GM18519 (cell line): ENCODE results near the gene RAB8A.
"Not testable (repeated sequence)": the region's sequence is repeated elsewhere in the genome, so short reads cannot be mapped to it uniquely, and the experiment has no call there.

Experiments
- ATAC-seq: cut with Tn5 transposase; IDR thresholded peaks from one replicate; pipeline ENCODE4 v1.9.1; 2021; ENCODE audit warnings: mild to moderate bottlenecking, moderate library complexity; ENCODE audit not compliant: unreplicated experiment, low FRiP score

RAB8A gene

DNA sequence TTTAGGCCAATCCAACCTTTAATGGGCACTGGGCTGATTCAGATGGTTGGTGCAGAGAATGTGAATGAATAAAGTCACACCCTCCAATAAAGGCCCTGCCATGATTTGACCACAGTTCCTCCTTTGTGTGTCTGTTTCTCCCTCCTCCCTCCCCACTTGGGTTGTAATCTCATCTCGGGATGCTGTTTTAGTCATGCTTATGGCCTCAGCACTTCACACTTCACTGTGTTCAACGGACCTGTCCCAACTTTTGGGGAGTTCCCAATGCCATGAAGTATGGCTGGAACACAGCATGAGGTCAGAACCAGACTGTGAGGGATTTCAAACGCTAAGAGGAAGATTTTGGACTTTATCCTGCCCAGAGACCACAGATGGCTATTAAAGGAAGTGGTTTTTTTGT lies 5.6 kb upstream of the RAB8A start:
- ATAC-seq = no peak

DNA sequence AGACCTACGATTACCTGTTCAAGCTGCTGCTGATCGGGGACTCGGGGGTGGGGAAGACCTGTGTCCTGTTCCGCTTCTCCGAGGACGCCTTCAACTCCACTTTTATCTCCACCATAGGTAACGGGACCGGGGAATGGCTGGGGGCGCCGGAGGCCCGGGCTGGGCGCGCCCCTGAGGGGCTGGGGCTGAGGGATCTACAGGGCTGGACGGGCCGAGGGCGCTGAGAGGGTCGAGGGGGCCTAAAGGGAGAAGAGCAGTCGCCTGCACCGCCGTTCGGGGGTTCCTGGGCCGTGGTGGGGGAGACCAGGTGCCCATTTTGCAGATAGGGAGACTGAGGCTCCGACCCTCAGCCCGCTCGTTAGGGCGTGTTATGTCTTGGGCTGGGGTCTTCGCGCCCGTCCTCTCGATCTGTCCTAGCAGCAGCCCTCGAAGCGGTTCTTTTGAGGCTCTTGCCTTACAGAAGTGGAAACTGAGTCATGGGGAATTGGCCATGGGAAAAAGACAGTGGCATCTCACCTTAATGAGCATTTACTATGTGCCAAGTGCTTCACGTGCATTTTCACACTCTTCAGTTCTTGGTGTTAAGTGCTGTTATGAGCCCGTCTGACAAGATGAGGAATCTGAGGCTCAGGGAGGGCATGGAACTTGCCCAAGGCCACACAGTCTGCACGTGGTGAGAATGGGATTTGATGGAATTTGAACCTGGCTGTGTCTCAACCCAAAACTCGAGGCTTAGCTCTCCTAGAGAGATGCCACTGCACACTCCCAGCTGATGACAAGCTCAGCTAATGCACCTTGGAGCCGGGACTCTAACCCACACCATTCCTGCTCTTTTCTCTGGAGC lies 442 bp downstream of the RAB8A start:
- ATAC-seq = no peak

DNA sequence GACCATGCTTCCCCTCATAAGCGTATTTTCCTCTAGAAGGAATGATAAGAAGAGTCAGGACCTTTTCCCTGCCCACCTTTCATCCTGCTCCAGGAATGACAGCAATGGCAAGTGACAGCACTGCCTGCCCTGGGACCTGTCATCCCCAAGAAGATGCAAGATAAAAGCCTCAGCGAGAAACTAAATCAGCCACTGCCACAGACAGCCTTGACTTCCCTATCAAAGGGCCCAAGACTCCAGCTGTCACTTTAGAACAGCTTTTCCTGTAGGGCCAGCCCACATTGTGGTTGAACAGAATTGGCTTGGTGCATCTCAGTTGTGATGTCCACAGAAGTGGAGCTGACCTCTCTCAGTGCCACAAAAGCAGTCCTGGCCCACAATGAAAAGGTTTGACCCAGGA lies 1.1 kb downstream of the RAB8A start:
- no peak for ATAC-seq

DNA sequence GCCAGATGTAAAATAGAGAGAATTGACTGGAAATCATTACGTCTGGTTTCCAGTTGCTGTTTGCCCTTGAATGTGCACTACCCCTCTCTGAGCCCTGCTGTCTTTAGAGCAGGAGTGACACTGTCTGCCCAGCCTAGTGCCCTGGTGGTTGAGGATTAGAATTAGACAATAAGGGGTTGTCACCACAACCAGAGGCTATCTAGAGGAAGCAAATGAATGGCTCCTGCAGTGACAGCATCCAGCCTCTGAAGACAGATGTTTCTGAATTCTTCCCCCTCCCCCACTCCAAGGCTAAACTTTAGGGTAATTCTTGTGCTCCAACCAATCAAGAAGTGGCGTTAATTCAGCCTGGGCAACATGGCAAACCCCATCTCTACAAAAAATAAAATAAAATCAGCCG lies 2.0 kb downstream of the RAB8A start:
- no peak for ATAC-seq

DNA sequence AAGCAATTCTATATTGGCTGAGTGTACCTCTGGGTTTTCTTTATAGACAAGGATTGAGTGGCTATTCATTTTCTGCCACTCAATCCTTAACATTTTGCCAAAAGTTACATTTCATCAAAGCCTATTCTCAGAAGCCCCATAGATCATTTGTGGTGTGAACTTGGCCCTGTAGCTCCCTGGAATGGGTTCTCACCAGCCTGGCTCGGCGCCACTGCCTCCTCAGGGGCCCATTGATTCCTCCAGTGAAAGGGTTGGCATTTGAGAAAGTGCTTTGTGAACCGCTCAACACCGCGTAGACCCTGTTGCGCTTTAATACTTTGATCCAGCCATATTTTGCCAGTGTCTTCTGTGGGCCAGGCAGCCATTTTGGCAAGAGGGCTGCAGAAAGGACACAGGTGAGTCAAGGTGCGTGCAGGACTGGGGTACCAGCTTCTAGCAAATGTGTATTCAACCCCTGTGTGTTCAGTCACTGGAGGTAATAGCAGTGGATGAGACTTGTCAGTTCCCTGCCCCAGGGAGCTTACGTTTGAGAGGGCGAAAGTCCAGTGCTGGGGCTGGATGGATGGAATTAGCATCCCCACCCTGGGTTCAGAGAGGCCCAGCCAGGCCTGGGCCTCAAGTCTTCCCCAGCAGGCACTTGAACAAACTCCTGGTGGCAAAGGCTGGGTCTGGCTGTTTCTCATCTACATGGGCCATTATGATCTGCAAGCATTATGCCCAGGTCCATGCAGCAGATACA lies 3.8 kb downstream of the RAB8A start:
- no peak for ATAC-seq

DNA sequence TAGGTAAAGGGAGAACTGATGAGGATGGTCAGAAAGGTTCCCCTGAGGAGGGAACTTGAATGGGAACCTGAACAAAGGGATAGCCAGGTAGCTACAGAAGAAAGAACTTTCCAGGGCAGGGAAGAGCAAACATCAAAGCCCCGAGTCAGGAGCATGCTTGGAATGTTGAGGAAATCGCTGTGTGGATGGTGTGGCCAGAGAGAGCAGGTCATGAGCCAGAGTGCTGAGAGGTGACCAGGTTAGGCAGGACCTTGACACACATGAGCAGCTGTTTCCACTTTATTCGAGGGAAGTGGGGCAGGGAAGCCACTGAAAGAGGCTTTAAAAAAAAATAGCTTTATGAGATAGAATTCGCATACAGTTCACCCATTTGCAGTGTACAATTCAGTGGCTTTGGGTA lies 4.4 kb downstream of the RAB8A start:
- no peak for ATAC-seq

DNA sequence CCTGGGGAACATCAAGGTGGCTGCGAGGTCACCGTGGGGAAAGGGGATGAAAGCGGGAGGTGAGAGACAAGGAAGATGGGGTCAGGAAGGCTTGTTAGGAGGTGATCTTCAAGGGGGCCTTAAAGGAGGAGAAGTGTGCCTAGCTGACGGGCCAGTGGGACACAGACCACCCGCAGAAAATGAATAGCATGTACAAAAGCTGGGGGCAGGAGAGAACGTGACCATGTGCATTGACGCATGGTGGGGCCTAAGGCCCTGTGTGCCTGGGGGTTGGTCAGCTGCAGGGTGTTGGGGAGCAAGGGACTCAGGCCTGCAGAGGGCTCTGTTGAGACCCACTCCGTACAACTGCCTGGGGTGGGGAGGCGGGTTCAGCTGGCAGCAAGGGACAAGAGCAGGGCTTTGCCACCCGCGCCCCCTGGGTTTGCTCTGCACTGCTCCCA lies 5.9 kb downstream of the RAB8A start:
- no peak for ATAC-seq

DNA sequence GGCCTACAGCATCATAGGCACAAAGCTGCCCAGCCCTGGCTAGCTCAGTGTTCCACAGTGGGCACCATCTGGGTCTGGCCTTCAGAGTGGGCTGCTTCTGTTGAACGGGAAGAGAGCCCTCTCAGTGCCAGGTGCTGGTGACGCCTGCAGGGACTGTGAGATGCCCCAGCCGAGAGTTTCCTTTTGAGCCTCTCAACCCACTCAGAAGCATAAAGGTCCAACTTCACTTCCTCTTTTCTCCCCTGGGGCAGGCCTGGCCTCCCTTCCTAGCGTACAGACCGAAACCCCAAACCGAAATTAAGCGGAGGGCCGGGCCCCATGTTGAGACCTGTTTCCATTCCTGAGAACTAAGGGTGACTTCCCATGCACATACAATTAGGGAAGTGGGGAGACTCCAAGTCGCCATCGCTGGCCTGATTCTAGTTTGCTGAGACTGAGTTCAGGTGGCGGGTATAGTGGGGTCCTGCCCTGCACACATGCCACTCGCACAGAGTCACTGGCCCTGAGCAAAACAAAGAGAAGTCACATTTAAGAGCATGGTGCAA lies 6.9 kb downstream of the RAB8A start:
- no peak for ATAC-seq

DNA sequence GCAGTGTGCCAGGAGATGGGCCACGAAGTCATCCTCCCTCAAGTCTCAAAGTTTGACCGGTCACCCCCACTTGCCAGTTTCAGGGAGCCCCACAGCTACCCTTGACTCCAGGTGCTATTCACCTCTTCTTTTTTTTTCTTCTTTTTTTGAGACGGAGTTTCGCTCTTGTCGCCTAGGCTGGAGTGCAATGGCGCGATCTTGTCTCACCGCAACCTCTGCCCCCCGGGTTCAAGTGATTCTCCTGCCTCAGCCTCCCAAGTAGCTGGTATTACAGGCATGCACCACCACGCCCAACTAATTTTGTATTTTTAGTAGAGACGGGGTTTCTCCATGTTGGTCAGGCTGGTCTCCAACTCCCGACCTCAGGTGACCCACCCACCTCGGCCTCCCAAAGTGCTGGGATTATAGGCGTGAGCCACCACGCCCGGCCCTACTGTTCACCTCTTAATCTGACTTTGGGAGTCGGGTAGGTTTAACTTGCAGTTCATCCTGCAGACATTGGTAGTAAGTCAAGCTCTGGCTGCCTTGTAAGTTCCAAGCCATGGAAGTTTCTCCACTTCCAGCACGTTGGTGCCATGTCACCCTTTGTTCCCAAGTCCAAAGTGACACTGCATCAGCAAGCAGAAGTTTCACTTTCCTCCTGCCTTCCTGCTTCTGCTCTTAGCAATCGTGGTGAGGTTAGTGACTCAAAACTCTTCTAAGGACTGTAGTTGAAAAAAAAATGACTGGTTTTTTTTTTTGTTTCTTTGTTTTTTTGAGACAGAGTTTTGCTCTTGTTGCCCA lies 7.6 kb downstream of the RAB8A start:
- ATAC-seq = not testable (repeated sequence)

DNA sequence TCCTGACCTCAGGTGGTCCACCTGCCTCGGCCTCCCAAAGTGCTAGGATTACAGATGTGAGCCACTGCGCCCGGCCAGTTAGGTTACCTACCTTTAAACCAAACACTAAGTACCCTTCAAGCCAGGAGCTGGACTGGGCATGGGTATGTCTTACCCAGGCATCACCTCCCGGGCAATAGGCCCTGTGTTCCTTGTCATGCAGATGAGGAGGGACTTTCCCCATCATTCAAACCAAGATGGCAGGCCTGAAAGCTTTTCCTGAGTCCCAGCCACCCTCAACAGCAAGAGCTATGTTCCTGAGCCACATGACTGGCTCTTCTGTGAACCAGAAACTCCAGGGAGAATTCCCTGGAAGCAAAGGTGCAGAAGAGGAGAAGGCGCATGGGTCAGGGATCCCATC lies 9.5 kb downstream of the RAB8A start:
- ATAC-seq = no peak

DNA sequence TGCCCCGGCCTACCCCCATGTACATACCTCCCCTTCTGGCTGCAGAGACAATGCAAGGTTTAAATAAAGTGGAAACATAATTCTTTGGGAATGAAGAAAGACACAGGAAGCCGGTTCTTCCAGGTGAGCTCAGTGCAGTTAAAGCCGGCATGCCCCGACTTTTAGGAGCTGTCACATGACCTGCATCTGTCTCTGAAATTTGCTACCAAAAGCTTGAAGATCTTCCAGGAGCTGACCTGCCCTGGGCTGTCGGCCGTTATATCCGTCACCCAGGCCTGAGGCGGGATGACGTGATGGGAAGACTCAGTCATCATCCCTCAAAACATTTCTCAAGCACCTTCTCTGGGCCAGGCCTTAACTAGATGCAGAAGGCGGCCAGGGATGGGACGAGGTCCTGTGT lies 10.3 kb downstream of the RAB8A start:
- ATAC-seq = no peak

DNA sequence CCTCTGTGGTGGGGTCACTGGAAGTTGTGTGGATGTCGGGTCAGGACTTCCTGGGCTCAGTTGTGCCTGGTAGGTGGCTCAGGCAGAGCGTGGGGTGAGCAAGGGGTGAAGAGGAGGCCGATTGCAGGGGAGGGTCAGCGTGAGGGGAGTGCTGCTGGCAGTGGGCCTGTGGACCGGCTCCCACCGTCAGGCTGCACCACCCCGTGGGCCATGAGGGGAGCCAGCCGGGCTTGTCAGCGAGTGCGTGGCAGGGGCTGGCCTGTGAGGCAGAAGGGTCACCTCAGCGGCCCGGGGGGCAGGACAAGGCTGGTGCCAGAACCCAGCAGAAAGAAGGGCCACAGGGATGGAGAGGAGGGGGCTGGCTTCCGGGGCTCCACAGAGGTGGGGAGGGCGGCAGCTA lies 13.3 kb downstream of the RAB8A start:
- no peak for ATAC-seq

DNA sequence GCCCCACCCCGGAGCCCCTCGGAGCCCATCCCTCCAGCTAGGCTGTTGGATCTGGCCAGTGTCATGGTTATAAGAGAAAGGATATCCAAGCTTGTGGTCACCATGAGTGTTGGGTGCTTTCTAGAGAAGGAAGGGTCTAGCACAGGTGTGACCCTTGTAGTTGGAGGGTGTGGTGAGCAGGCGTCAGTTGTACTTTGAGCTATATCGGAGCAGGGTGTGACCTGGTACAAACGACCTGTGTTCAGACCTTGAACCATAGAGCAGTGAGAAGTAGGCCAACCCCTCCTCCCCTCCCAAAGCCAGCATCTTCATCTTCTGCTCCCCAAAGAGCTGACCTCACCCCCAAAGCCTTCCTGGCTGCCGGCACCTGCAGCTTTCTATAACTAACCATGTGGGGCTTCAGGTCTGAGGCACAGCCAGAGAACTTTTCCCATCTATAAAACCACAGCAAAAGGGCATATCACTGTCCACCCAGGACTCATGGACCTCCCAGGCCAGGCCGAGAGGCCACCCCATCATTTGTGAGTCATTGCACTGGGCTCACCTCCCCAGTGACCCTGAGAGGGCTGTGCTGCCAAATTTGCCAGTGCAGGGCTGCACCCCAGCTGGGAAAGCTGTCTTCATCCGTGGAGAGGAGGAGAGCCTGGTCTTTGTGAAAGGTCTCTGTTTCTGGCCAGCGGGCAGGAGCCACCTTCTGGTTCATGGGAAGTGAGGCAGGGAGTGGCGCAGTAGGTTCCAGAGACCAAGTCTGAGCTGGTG lies 14.2 kb downstream of the RAB8A start:
- ATAC-seq = no peak

DNA sequence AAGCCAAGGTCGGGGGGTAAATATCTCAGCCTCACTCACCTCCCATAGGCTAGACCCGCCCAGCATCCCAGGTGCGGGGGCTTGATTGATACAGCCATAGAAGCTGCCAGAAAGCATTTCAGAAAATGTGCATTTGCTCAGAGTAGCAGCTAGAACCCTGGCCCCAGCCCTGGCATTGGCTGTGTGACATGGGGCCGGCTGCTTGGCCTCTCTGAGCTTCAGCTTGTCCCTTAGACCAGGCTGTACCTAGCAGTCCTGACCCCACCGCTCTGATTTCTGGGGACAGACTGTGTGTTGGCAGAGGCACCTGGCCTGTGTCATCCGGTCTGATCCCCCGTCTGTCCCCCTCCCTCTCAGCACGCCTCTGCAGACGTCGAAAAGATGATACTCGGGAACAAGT lies 15.4 kb downstream of the RAB8A start:
- no peak for ATAC-seq

DNA sequence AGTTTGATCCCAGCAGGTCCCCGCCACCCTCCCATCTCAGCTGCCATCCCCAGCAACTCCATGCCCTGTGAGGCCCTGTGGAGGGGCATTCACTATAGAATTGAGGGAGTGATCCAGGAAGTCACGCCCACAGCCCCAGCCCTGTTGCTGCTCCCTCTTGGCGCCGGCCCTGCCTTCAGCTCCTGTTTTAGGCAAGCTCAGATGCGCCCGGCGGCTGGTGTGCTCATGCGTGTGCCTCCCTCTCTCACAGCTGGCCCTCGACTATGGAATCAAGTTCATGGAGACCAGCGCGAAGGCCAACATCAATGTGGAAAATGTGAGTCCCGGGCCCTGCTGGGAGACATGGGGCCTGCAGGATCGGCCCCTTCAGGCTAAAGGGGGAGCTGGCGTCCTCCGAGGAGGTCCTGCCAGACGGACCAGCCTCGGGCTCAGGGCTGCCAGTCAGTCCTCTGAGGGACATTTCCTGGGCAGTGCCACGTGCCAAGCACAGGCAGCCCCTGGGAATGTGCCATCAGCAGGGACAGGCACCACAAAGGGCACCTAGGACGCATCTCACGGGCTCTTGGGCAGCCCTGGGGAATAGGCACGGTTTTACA lies 16.2 kb downstream of the RAB8A start:
- no peak for ATAC-seq

DNA sequence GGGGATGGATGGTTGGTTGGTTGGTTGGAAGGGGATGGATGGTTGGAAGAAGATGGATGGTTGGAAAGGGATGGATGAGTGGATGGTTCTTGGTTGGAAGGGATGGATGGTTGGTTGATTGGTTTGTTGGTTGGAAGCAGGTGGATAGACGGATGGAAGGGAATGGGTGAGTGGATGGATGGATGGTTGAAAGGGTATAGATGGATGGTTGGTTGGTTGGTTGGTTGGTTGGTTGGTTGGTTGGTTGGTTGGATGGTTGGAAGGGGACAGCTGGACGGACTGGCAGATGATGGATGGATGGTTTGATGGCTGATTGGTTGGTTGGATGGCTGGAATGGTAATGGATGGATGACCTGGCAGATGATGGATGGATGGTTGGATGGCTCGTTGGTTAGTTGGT lies 20.0 kb downstream of the RAB8A start:
- no peak for ATAC-seq

DNA sequence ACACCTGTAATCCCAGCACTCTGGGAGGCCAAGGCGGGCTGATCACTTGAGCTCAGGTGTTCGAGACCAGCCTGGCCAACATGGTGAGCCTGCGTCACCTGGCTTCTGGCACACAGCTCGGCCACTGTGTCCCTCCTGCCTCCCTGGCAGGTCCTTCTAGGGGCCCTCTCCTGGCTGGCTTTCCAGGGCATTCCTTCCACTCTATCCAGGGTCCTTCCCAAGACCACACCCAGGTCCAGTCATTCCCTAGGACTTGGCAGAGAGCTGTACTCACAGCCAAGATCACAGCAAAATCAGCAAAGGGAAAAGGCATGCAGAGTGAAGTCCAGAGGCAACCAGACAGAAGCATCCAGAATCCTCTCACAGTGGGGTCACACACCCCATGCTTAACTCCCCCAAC lies 22.1 kb downstream of the RAB8A start:
- no peak for ATAC-seq

DNA sequence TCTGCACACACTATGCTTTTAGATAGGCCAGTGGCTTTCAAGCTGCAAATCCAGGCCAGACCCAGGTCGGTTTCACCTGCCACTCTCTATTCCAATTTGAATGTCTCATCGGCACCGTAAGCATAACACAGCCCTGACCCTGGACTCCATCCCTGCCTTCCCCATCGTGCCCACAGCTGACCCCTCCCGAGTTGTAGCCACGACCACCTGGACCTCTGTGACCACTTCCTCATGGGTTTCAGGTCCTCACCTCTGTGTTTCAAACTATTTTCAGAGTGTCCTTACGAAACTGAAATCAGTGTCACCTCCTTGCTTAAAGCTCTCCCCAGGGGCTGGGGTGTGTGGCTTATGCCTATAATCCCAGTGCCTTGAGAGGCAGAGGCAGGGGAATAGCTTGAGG lies 22.8 kb downstream of the RAB8A start:
- no peak for ATAC-seq

DNA sequence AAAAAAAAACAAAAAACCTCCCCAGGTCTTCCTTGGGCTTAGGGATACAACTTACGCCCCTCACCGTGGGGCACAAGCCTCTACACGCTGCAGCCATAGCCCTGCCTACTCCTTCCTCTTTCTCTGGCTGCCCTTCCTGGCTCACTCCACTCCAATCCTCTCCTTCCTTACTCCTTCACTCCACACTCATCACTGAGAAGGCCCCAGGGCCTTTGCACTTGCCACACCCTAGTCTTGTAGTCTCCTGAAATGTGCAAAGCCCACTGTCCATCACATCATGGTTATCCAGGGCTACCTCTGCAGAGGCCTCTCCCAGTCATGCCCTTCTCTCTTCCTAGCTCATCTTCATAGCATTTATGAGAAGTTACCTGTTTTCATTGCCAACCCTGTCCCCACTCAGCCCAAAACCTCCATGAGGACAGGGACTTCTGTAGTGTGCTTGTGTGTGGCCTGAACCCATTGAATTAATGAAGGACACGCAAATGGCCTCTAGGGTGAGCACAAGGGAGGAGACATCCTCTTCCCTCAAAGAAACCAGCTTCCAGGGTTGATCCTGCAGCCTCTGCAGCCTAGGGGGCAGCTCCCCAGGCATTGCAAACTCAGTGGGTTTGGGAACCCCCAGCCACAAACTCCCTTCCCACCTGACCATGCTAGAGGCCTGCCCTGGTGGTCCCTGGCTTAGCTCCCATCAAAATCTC lies 23.9 kb downstream of the RAB8A start:
- no peak for ATAC-seq
